ENCODE data around the gene HDAC1. TPM values are rescaled to one million over a fixed set of nuclear protein-coding genes. Genes with fewer than 3 reads are reported as not detected.

Gene HDAC1
- total and polyA plus RNA-seq, 2 of the 13 experiments (the other 11 are each of a cell fraction or from before 2014, with no cell fraction given) = 93.5 to 189 TPM

- TF ChIP-seq, protein P1, sequence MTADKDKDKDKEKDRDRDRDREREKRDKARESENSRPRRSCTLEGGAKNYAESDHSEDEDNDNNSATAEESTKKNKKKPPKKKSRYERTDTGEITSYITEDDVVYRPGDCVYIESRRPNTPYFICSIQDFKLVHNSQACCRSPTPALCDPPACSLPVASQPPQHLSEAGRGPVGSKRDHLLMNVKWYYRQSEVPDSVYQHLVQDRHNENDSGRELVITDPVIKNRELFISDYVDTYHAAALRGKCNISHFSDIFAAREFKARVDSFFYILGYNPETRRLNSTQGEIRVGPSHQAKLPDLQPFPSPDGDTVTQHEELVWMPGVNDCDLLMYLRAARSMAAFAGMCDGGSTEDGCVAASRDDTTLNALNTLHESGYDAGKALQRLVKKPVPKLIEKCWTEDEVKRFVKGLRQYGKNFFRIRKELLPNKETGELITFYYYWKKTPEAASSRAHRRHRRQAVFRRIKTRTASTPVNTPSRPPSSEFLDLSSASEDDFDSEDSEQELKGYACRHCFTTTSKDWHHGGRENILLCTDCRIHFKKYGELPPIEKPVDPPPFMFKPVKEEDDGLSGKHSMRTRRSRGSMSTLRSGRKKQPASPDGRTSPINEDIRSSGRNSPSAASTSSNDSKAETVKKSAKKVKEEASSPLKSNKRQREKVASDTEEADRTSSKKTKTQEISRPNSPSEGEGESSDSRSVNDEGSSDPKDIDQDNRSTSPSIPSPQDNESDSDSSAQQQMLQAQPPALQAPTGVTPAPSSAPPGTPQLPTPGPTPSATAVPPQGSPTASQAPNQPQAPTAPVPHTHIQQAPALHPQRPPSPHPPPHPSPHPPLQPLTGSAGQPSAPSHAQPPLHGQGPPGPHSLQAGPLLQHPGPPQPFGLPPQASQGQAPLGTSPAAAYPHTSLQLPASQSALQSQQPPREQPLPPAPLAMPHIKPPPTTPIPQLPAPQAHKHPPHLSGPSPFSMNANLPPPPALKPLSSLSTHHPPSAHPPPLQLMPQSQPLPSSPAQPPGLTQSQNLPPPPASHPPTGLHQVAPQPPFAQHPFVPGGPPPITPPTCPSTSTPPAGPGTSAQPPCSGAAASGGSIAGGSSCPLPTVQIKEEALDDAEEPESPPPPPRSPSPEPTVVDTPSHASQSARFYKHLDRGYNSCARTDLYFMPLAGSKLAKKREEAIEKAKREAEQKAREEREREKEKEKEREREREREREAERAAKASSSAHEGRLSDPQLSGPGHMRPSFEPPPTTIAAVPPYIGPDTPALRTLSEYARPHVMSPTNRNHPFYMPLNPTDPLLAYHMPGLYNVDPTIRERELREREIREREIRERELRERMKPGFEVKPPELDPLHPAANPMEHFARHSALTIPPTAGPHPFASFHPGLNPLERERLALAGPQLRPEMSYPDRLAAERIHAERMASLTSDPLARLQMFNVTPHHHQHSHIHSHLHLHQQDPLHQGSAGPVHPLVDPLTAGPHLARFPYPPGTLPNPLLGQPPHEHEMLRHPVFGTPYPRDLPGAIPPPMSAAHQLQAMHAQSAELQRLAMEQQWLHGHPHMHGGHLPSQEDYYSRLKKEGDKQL (CRISPR knock-in tag; IDR thresholded peaks at IDR 0.05; ENCODE audit: low read depth) = no peak
- no peak for TF ChIP-seq TRIM24 (CRISPR knock-in tag; IDR thresholded peaks at IDR 0.05)
- TF ChIP-seq TFDP2 (CRISPR knock-in tag; IDR thresholded peaks at IDR 0.05) = peak; percentile 70; the same call in 1 of the 2 replicates
- peak; percentile 33; the same call in 1 of the 2 replicates for TF ChIP-seq THAP11 (CRISPR knock-in tag; IDR thresholded peaks at IDR 0.05)
- TF ChIP-seq, protein P2, sequence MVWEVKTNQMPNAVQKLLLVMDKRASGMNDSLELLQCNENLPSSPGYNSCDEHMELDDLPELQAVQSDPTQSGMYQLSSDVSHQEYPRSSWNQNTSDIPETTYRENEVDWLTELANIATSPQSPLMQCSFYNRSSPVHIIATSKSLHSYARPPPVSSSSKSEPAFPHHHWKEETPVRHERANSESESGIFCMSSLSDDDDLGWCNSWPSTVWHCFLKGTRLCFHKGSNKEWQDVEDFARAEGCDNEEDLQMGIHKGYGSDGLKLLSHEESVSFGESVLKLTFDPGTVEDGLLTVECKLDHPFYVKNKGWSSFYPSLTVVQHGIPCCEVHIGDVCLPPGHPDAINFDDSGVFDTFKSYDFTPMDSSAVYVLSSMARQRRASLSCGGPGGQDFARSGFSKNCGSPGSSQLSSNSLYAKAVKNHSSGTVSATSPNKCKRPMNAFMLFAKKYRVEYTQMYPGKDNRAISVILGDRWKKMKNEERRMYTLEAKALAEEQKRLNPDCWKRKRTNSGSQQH (CRISPR knock-in tag; IDR thresholded peaks at IDR 0.05; ENCODE audit: low read depth) = no peak
- TF ChIP-seq TCF12 (IDR thresholded peaks at IDR 0.05) = no peak
- TF ChIP-seq TCF12 (CRISPR knock-in tag; IDR thresholded peaks at IDR 0.05) = peak; percentile 53
- no peak for TF ChIP-seq ZNF501 (CRISPR knock-in tag; IDR thresholded peaks at IDR 0.05)
- no peak for TF ChIP-seq KLF11 (CRISPR knock-in tag; IDR thresholded peaks at IDR 0.05)
- no peak for TF ChIP-seq FOXJ3 (CRISPR knock-in tag; IDR thresholded peaks at IDR 0.05; ENCODE audit: borderline replicate concordance)
- no peak for TF ChIP-seq MEF2D (CRISPR knock-in tag; IDR thresholded peaks at IDR 0.05)
- no peak for TF ChIP-seq SMAD1 (CRISPR knock-in tag; IDR thresholded peaks at IDR 0.05; ENCODE audit: borderline replicate concordance, low read depth)
- TF ChIP-seq SMAD3 (CRISPR knock-in tag; IDR thresholded peaks at IDR 0.05) = no peak
- TF ChIP-seq ZZZ3 (CRISPR knock-in tag; IDR thresholded peaks at IDR 0.05; ENCODE audit: borderline replicate concordance) = no peak
- TF ChIP-seq FOSL1 (CRISPR knock-in tag; IDR thresholded peaks at IDR 0.05; ENCODE audit: borderline replicate concordance) = no peak
- no peak for TF ChIP-seq ZNF883 (CRISPR knock-in tag; IDR thresholded peaks at IDR 0.05; ENCODE audit: not compliant biosample characterization)
- no peak for TF ChIP-seq SP1 (IDR thresholded peaks at IDR 0.05)
- peak; percentile 40 for TF ChIP-seq SP1 (CRISPR knock-in tag; IDR thresholded peaks at IDR 0.05)
- TF ChIP-seq MYNN (CRISPR knock-in tag; IDR thresholded peaks at IDR 0.05; ENCODE audit: low read depth) = no peak
- TF ChIP-seq SRY (CRISPR knock-in tag; IDR thresholded peaks at IDR 0.05) = 0 out of 2 replicates have a peak, but pooled peaks have one; percentile 35
- TF ChIP-seq SALL2 (CRISPR knock-in tag; IDR thresholded peaks at IDR 0.05) = no peak
- TF ChIP-seq ZNF678 (CRISPR knock-in tag; IDR thresholded peaks at IDR 0.05) = no peak; the same call in 1 of the 2 replicates
Measured at GRCh38 chr1:32335790-32336590, 44.1 kb downstream of the HDAC1 start, which contains the start of gene MARCKSL1 (continued).

Data from HepG2 (cell line).